ENCODE results near the gene SNTB2.

Gene SNTB2

DNA sequence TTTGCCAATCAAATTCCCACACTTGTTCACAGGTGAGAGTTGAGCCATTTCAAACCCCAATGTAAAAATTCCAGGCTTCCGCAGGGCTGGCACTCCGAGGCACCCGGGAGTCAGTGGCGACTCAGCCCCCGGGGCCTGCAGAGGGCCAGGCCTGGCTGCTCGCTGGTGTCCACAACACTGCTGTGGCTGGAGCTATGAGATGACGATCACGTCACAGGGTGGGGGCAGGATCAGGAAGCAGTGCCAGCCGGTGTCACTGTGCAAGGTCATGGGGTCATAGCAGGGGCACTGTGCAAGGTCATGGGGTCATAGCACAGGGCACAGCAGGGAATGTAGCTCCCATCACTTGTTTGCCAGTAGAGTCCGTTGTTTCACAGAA, 131.9 kb downstream of the SNTB2 start:
- TF ChIP-seq, protein P1, sequence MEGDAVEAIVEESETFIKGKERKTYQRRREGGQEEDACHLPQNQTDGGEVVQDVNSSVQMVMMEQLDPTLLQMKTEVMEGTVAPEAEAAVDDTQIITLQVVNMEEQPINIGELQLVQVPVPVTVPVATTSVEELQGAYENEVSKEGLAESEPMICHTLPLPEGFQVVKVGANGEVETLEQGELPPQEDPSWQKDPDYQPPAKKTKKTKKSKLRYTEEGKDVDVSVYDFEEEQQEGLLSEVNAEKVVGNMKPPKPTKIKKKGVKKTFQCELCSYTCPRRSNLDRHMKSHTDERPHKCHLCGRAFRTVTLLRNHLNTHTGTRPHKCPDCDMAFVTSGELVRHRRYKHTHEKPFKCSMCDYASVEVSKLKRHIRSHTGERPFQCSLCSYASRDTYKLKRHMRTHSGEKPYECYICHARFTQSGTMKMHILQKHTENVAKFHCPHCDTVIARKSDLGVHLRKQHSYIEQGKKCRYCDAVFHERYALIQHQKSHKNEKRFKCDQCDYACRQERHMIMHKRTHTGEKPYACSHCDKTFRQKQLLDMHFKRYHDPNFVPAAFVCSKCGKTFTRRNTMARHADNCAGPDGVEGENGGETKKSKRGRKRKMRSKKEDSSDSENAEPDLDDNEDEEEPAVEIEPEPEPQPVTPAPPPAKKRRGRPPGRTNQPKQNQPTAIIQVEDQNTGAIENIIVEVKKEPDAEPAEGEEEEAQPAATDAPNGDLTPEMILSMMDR (IDR thresholded peaks at IDR 0.05; ENCODE audit: low read depth, low read length), result no peak

DNA sequence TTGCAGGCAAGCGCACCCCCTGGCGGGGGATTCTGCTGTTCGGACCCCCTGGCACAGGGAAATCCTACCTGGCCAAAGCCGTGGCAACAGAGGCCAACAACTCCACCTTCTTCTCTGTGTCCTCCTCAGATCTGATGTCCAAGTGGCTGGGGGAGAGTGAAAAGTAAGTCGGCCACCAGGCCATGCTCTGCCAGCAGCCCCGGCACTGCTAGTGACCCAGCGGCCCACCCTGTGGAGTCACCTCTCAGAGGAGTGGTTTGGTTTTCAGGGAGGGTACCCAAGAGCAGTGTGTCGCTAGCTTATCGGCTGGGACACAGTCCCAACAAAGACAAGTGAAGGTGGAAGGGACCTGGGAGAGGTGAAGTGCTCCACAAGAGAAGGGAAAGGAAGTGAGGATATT, 132.4 kb downstream of the SNTB2 start:
- TF ChIP-seq, protein P1 (IDR thresholded peaks at IDR 0.05; ENCODE audit: low read depth, low read length), result no peak

More for the DNA sequence above, 131.9 kb downstream of the SNTB2 start:
- no peak for DNase-seq (ENCODE audit: extremely low read depth, low read depth)

DNA sequence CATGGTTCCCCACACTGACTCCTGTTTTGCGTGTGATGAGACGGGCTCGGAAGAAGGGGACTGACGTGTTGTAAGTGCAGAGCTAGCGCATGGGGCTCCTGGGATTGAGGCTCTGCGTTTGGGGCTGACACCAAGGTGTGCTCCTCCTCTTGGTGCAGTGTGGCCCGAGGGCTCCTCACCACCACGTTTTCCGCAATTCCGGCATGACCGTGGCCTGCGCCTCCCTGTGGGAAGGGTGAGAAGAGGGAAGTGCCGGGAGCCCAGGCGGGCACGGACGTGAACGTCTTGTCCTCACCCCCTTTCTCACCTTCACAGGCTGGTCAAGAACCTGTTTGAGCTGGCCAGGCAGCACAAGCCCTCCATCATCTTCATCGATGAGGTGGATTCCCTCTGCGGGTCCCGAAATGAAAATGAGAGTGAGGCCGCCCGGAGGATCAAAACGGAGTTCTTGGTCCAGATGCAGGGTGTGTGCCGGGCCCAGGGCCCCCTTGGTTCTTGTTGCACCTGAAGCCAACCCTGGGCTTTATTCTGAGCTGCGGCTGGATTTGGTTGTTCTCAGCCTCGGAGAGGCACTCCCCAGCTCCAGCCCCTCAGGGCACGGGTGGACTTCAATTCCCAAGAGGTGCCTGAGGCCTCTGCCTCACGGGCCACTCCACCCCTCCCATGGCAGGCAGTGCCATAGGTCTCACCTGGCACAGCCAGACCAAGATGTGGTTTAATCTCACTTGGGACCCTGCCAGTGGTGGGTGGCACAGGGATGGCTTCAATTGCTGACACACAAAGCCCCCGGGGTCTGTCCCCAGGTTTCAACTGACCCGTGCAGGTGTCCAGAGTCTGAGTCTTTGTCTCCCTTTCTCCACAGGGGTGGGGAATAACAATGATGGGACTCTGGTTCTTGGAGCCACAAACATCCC, 133.1 kb downstream of the SNTB2 start:
- DNase-seq (ENCODE audit: extremely low read depth, low read depth), result no peak
- TF ChIP-seq, protein P1 (IDR thresholded peaks at IDR 0.05; ENCODE audit: low read depth, low read length), result no peak

More for the DNA sequence above, 132.4 kb downstream of the SNTB2 start:
- DNase-seq (ENCODE audit: extremely low read depth, low read depth), result no peak

DNA sequence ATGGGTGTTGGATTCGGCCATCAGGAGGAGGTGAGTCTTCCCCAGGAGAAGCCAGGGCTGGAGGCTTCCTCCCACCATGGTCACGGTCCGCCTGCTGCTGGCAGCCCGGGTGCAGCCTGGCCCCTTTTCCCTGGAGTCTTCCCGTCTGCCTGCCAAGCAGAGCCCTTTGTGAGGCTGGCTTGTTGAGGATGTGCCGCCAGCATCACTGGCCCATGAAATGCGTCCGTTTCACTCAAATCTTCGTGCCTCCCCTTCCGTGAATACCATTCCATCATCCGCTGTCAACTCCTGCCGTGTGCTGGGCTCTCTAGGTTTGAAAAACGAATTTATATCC, 133.7 kb downstream of the SNTB2 start:
- no peak for DNase-seq (ENCODE audit: extremely low read depth, low read depth)

DNA sequence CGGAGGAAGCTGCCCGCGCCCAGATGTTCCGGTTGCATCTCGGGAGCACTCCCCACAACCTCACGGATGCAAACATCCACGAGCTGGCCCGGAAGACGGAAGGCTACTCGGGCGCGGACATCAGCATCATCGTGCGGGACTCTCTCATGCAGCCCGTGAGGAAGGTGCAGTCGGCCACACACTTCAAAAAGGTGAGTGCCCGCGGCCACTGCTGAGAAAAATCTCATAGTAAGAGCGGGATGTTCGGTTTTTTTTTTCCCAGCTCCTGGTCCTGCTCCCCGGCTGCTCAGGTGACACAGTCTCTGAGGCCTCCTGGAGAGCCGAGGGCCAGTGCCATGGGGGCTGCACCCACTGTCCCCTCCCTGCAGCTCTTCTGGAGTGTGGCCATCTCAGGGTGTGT, 134.1 kb downstream of the SNTB2 start:
- TF ChIP-seq, protein P1 (IDR thresholded peaks at IDR 0.05; ENCODE audit: low read depth, low read length), result no peak
- no peak for DNase-seq (ENCODE audit: extremely low read depth, low read depth)

More for the DNA sequence above, 133.7 kb downstream of the SNTB2 start:
- TF ChIP-seq, protein P1 (IDR thresholded peaks at IDR 0.05; ENCODE audit: low read depth, low read length), result no peak

DNA sequence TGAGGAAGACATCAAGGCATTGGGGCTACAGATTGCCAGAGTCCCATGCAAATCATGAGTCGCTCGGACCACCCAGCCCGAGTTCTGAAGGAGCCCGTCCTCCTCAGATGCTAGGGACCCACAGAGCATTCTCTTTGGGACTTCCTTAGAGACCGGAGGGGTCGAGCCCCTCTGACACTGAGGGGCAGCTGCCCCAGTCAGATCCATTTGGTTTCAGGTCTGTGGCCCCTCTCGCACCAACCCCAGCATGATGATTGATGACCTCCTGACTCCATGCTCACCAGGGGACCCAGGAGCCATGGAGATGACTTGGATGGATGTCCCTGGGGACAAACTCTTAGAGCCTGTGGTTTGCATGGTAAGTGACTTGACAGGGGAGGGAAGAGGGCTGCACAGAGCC, 135.4 kb downstream of the SNTB2 start:
- TF ChIP-seq, protein P1 (IDR thresholded peaks at IDR 0.05; ENCODE audit: low read depth, low read length), result no peak
- DNase-seq (ENCODE audit: extremely low read depth, low read depth), result no peak

DNA sequence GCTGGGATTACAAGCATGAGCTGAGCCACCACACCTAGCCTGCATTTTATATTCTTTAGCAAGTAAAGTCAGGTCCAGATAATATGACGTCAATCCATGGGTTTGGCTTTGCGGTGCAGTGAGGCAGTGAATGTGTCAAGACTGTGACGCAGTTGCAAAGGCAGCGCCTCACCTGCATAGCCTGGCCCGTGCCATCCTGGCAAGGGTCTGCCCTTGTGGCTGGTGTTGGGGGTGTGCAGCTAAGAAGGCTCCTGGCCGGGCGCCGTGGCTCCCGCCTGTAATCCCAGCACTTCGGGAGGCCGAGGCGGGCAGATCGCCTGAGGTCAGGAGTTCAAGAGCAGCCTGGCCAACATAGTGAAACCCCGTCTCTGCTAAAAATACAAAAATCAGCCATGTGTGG, 136.5 kb downstream of the SNTB2 start:
- TF ChIP-seq, protein P1 (IDR thresholded peaks at IDR 0.05; ENCODE audit: low read depth, low read length), result no peak
- DNase-seq (ENCODE audit: extremely low read depth, low read depth), result no peak
